Activated CD4-positive, alpha-beta T cell treated with anti-CD3 and anti-CD28 coated beads for 24 hours (primary cell): ENCODE data around the gene NUP153.
"Not testable (repeated sequence)": the region's sequence is repeated elsewhere in the genome, so short reads cannot be mapped to it uniquely, and the experiment has no call there.

ENCODE experiments used
- DNase-seq, 2 donors: peaks; one replicate each; pipeline ENCODE4 v3.0.0-alpha.2; 2020; ENCODE audit warnings: low read depth in 2 of 2

NUP153 gene

GRCh38 chr6:17601386-17601703 lies 105.4 kb downstream of the NUP153 start:
- no peak for DNase-seq

- DNase-seq: peak; percentile 12 to 25
Measured at GRCh38 chr6:17600527-17601385, 106.0 kb downstream of the NUP153 start.

GRCh38 chr6:17599877-17600526 lies 106.7 kb downstream of the NUP153 start, which contains the start of gene FAM8A1:
Gene FAM8A1 (plus strand): TSS chr6:17600302. CDS start chr6:17600410, 108 bp downstream.
- DNase-seq: peak; percentile 96

- DNase-seq: no peak
Measured at GRCh38 chr6:17596085-17596484, 110.6 kb downstream of the NUP153 start.

- no peak for DNase-seq
Measured at GRCh38 chr6:17593246-17593645, 113.5 kb downstream of the NUP153 start.

- no peak for DNase-seq
Measured at GRCh38 chr6:17591287-17591686, 115.4 kb downstream of the NUP153 start.

GRCh38 chr6:17589406-17590096 lies 117.2 kb downstream of the NUP153 start:
- no peak for DNase-seq

GRCh38 chr6:17588011-17588410 lies 118.7 kb downstream of the NUP153 start:
- no peak for DNase-seq

- not testable (repeated sequence) for DNase-seq
Measured at GRCh38 chr6:17586623-17587022, 120.1 kb downstream of the NUP153 start.

- DNase-seq: no peak
Measured at GRCh38 chr6:17585766-17586490, 120.8 kb downstream of the NUP153 start.

- DNase-seq: no peak
Measured at GRCh38 chr6:17584241-17584803, 122.4 kb downstream of the NUP153 start.

- DNase-seq: no peak
Measured at GRCh38 chr6:17583811-17584210, 122.9 kb downstream of the NUP153 start.

- not testable (repeated sequence) for DNase-seq
Measured at GRCh38 chr6:17581282-17581681, 125.4 kb downstream of the NUP153 start.

- DNase-seq: no peak
Measured at GRCh38 chr6:17580518-17581048, 126.1 kb downstream of the NUP153 start.

- no peak for DNase-seq
Measured at GRCh38 chr6:17577059-17577458, 129.7 kb downstream of the NUP153 start.

- no peak for DNase-seq
Measured at GRCh38 chr6:17574866-17575560, 131.7 kb downstream of the NUP153 start.

GRCh38 chr6:17565399-17565798 lies 141.3 kb downstream of the NUP153 start:
- no peak for DNase-seq
